Keratinocyte (primary cell): ENCODE results near the gene ATF5.

ENCODE experiments used
- CTCF ChIP-seq, 3 experiments: IDR thresholded peaks in 1 of 3; conservative IDR thresholded peaks in 1 of 3; optimal IDR thresholded peaks in 1 of 3; 2 replicates in 2 of 3; 3 replicates in 1 of 3; pipeline versions ENCODE3 to v1.5.1; 2011; ENCODE audit warnings: low read length in 3 of 3, mild to moderate bottlenecking in 3 of 3, moderate library complexity in 2 of 3, control low read depth in 1 of 3, inconsistent platforms in 1 of 3; ENCODE audit not compliant: insufficient read depth in 2 of 3; ENCODE audit errors: extremely low read depth in 1 of 3
- EZH2 ChIP-seq: IDR thresholded peaks from one replicate; pipeline ENCODE4 v1.6.1; 2012; ENCODE audit warnings: inconsistent platforms, mild to moderate bottlenecking, low read length, moderate library complexity

DNA sequence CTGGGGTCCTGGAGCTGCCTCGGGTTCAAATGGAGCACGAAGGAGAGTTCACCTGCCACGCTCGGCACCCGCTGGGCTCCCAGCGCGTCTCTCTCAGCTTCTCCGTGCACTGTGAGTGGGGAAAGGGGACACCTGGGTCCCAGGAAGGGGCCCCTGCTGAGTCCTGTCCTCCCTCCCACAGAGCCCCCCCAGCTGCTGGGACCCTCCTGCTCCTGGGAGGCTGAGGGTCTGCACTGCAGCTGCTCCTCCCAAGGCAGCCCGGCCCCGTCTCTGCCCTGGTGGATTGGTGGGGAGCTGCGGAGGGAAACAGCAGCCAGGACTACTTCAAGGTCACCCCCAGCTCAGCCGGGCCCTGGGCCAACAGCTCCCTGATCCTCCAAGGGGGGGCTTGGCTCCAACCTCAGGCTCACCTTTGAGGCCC lies 43.0 kb downstream of the ATF5 start:
- TF ChIP-seq CTCF (optimal IDR thresholded peaks at IDR 0.05 in 1 of 3, IDR thresholded peaks at IDR 0.05 in 1 of 3, conservative IDR thresholded peaks at IDR 0.05 in 1 of 3; ENCODE audit: extremely low read depth in 1 of 3, insufficient read depth in 2 of 3, low read length in 3 of 3): no peak
- TF ChIP-seq EZH2: no peak
